Ascending aorta (tissue), 2 donors: ENCODE measurements around the gene ATP11C. TPM values are rescaled to one million over a fixed set of nuclear protein-coding genes. Genes with fewer than 3 reads are reported as not detected.
"Not testable (repeated sequence)": the region's sequence is repeated elsewhere in the genome, so short reads cannot be mapped to it uniquely, and the experiment has no call there.

Source experiments
- DNase-seq, 2 donors: peaks; one replicate each; pipeline ENCODE4 v3.0.0-alpha.2; 2019; ENCODE audit warnings: low spot score in 2 of 2
- H3K27ac ChIP-seq, 2 donors: fragments of 200-600 bp; sonication (generic); one replicate each; pipeline ENCODE4 v1.5.1; 2016 to 2017; ENCODE audit warnings: mild to moderate bottlenecking in 1 of 2
- H3K27me3 ChIP-seq: fragments of 200-600 bp; sonication (generic); one replicate; pipeline ENCODE4 v1.5.1; 2017
- H3K36me3 ChIP-seq, 2 donors: fragments of 200-600 bp; sonication (generic); one replicate each; pipeline ENCODE4 v1.5.1; 2016
- H3K4me1 ChIP-seq, 2 donors: fragments of 200-600 bp; sonication (generic); one replicate each; pipeline ENCODE4 v1.5.1; 2016 to 2017; ENCODE audit warnings: mild to moderate bottlenecking in 1 of 2
- H3K4me3 ChIP-seq, 2 donors: fragments of 200-600 bp; sonication (generic); one replicate each; pipeline ENCODE4 v1.5.1; 2016 to 2017; ENCODE audit warnings: mild to moderate bottlenecking in 1 of 2
- H3K9me3 ChIP-seq, 2 donors: fragments of 200-600 bp; sonication (generic); one replicate each; pipeline ENCODE4 v1.5.1; 2016
- CTCF ChIP-seq, 3 experiments: fragments of 200-600 bp in 2 of 3; fragments of 450-650 bp in 1 of 3; sonication (generic) in 2 of 3; IDR thresholded peaks; one replicate each; pipeline ENCODE4 v1.5.1; 2016 to 2019; ENCODE audit warnings: antibody characterized with exemption in 3 of 3, mild to moderate bottlenecking in 1 of 3, moderate library complexity in 1 of 3
- intact Hi-C: fragments of 100-400 bp; cut with DNase I; formaldehyde crosslinking; loops from one replicate; pipeline ENCODE4 v1.15.1; 2023
- total RNA-seq: library from RNA; depleted of rRNA; stranded (reverse); fragments of >200 nt; gene quantifications from one replicate; pipeline ENCODE4 v1.1.0, GENCODE V29; 2016

ATP11C gene
- total RNA-seq, 1 donor from 2014 or later: 16.4 TPM

- intact Hi-C loops: no loop called here
- no peak for DNase-seq
- no peaks in the 10 kb centered on the region for H3K36me3 ChIP-seq
These were observed 57.0 kb downstream of the ATP11C start for GRCh38 chrX:139875841-139876240.

GRCh38 chrX:139869796-139870195, 63.1 kb downstream of the ATP11C start:
- Histone ChIP-seq H3K36me3 (no peaks in the 10 kb centered on the region), H3K4me1 (no peaks in the 10 kb centered on the region), H3K9me3 (no peaks in the 10 kb centered on the region), H3K4me3 (no peak overlapping the region), H3K27ac (no peak overlapping the region), H3K27me3 (no peaks in the 10 kb centered on the region)
- intact Hi-C loops: no loop called here
- DNase-seq: no peak
- TF ChIP-seq CTCF (IDR thresholded peaks at IDR 0.05): no peak

More at GRCh38 chrX:139875841-139876240, 57.0 kb downstream of the ATP11C start:
- Histone ChIP-seq H3K27me3 (no peaks in the 10 kb centered on the region), H3K27ac (no peak overlapping the region), H3K4me1 (peaks cover 0 to 2% of the 10 kb centered on the region in 2 donors), H3K9me3 (no peaks in the 10 kb centered on the region), H3K4me3 (no peak overlapping the region)
- no peak for TF ChIP-seq CTCF (IDR thresholded peaks at IDR 0.05)

DNA sequence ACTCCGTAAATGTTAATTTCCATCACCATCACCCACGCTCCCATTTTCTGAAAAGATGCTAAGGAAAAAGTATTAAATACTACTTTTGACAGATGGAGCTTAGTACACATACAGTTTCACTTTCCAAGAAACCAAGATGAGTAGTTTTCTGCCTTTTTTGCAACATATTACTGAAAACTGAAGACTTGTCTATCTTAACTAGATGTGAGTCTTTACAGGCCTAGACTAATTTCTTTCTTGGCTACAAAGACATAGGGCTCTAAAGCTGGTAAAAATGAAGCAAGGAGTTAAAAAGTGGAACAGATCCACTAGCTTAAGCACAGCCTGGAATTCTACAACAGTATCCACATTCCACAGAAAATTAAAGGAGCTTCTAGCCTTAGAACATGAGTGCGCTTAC, 68.2 kb downstream of the ATP11C start:
- no peaks in the 10 kb centered on the region for H3K9me3 ChIP-seq
- intact Hi-C loops: no loop called here
- no peak overlapping the region for H3K4me3 ChIP-seq
- no peak for DNase-seq
- TF ChIP-seq CTCF (IDR thresholded peaks at IDR 0.05): no peak
- H3K4me1 ChIP-seq: no peaks in the 10 kb centered on the region
- no peaks in the 10 kb centered on the region for H3K36me3 ChIP-seq
- no peak overlapping the region for H3K27ac ChIP-seq
- H3K27me3 ChIP-seq: no peaks in the 10 kb centered on the region

GRCh38 chrX:139862208-139862607, 70.6 kb downstream of the ATP11C start:
- no peak for DNase-seq
- Histone ChIP-seq H3K27ac (no peak overlapping the region), H3K9me3 (no peaks in the 10 kb centered on the region), H3K4me3 (no peak overlapping the region), H3K27me3 (no peaks in the 10 kb centered on the region), H3K4me1 (no peaks in the 10 kb centered on the region), H3K36me3 (no peaks in the 10 kb centered on the region)
- TF ChIP-seq CTCF (IDR thresholded peaks at IDR 0.05): no peak
- intact Hi-C loops: no loop called here

- H3K4me1 ChIP-seq, H3K4me3 ChIP-seq, H3K27me3 ChIP-seq, intact Hi-C loops, H3K27ac ChIP-seq, H3K9me3 ChIP-seq, DNase-seq, H3K36me3 ChIP-seq: not testable (repeated sequence)
These were observed 76.0 kb downstream of the ATP11C start for GRCh38 chrX:139856826-139857225.

- Histone ChIP-seq H3K9me3 (no peaks in the 10 kb centered on the region), H3K27ac (no peak overlapping the region), H3K27me3 (no peaks in the 10 kb centered on the region), H3K4me3 (no peak overlapping the region), H3K4me1 (no peaks in the 10 kb centered on the region), H3K36me3 (no peaks in the 10 kb centered on the region)
- no peak for DNase-seq
- no peak for TF ChIP-seq CTCF (IDR thresholded peaks at IDR 0.05)
- intact Hi-C loops: no loop called here
These were observed 81.1 kb downstream of the ATP11C start for GRCh38 chrX:139851730-139852129.
